Measurements from ENCODE around the gene RBFOX2.

DNA sequence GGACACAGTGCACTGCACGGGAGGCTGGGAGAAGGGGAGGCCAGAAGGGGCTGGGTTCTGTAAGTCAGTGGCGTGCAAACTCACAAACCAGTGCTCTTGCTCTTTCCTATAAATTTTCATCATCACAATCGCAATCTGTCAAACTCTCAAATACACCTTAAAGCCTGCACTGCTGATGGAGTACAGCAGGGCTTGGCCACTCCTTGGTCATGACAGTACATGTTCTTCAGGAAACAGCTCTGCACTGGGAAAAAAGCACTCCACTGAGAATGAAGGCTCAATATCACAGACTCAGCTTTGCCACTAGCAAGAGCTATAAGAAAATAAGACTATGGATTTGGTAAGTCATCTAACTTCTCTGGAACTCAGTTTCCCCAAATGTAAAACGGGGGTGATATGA lies 111.0 kb downstream of the RBFOX2 start:
- TF ChIP-seq CTCF (IDR thresholded peaks at IDR 0.05) = no peak
- no peak for TF ChIP-seq POLR2A (IDR thresholded peaks at IDR 0.05)

All from Peyer's patch (tissue), 4 donors.